ENCODE measurements around the gene KHDC1. TPM values are rescaled to one million over a fixed set of nuclear protein-coding genes. Genes with fewer than 3 reads are reported as not detected.
"Not testable (repeated sequence)": the region's sequence is repeated elsewhere in the genome, so short reads cannot be mapped to it uniquely, and the experiment has no call there.

KHDC1 gene
- 2.9 and 3.6 TPM in 2 replicates for total RNA-seq

- DNase-seq (ENCODE audit: low read depth) = peak; percentile 6
These were observed at the start of gene KHDC1 for GRCh38 chr6:73262671-73263569. Gene KHDC1 (minus strand): TSS chr6:73263196. CDS start chr6:73242517, 20,679 bp downstream.

GRCh38 chr6:73310503-73310845, 47.5 kb upstream of the KHDC1 start:
- not testable (repeated sequence) for DNase-seq (ENCODE audit: low read depth)

GRCh38 chr6:73309785-73310502, 46.9 kb upstream of the KHDC1 start:
- peak; percentile 16 for DNase-seq (ENCODE audit: low read depth)

- no peak for DNase-seq (ENCODE audit: low read depth)
These were observed 46.5 kb upstream of the KHDC1 start for GRCh38 chr6:73309535-73309784.

GRCh38 chr6:73308712-73309534, 45.9 kb upstream of the KHDC1 start:
- DNase-seq (ENCODE audit: low read depth) = no peak

- not testable (repeated sequence) for DNase-seq (ENCODE audit: low read depth)
These were observed 40.8 kb upstream of the KHDC1 start for GRCh38 chr6:73303773-73304172.

GRCh38 chr6:73302339-73302738, 39.3 kb upstream of the KHDC1 start:
- no peak for DNase-seq (ENCODE audit: low read depth)

- no peak for DNase-seq (ENCODE audit: low read depth)
These were observed 36.4 kb upstream of the KHDC1 start for GRCh38 chr6:73299151-73299971.

- DNase-seq (ENCODE audit: low read depth) = no peak
These were observed 30.3 kb upstream of the KHDC1 start for GRCh38 chr6:73293331-73293730.

GRCh38 chr6:73290435-73290834, 27.4 kb upstream of the KHDC1 start:
- DNase-seq (ENCODE audit: low read depth) = peak; percentile 8

- DNase-seq (ENCODE audit: low read depth) = no peak
These were observed 23.8 kb upstream of the KHDC1 start for GRCh38 chr6:73286752-73287151.

- peak; percentile 56 for DNase-seq (ENCODE audit: low read depth)
These were observed 22.8 kb upstream of the KHDC1 start for GRCh38 chr6:73285674-73286283.

GRCh38 chr6:73282871-73283270, 19.9 kb upstream of the KHDC1 start:
- peak; percentile 23 for DNase-seq (ENCODE audit: low read depth)

- DNase-seq (ENCODE audit: low read depth) = not testable (repeated sequence)
These were observed 18.7 kb upstream of the KHDC1 start for GRCh38 chr6:73281684-73282083.

- not testable (repeated sequence) for DNase-seq (ENCODE audit: low read depth)
These were observed 6.3 kb upstream of the KHDC1 start for GRCh38 chr6:73269296-73269695.

GRCh38 chr6:73268896-73269295, 5.9 kb upstream of the KHDC1 start:
- not testable (repeated sequence) for DNase-seq (ENCODE audit: low read depth)

- peak; percentile 13 for DNase-seq (ENCODE audit: low read depth)
These were observed 1.4 kb upstream of the KHDC1 start for GRCh38 chr6:73264446-73264845.

- DNase-seq (ENCODE audit: low read depth) = no peak
These were observed 544 bp upstream of the KHDC1 start for GRCh38 chr6:73263570-73263909.

GRCh38 chr6:73258721-73259120, 4.3 kb downstream of the KHDC1 start:
- no peak for DNase-seq (ENCODE audit: low read depth)

GRCh38 chr6:73254323-73254722, 8.7 kb downstream of the KHDC1 start:
- not testable (repeated sequence) for DNase-seq (ENCODE audit: low read depth)

GRCh38 chr6:73252703-73253102, 10.3 kb downstream of the KHDC1 start:
- DNase-seq (ENCODE audit: low read depth) = no peak
